ENCODE data around the gene RGP1.

RGP1 gene

DNA sequence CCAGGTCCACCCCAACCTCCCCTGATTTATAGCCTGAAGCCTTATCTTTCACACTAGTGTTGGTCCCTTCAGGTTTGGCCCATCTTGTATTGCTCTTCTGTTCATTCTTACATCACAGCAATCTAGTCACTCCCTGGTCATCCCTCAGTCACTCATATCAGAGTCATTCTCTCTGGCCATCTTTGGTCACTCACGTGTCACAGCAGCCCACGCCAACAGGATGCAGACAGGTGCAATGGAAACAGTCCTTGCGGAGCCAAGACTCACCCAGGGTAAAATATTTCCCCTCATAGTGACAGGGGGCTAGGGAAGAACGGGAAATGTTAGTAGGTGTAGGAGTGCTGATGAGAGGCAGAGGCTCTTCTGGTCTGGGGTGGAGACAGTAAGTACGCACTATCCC, 4.4 kb downstream of the RGP1 start:
- no peak overlapping the region for H3K4me3 ChIP-seq (ENCODE audit: low read length)
- DNase-seq (ENCODE audit: low read depth) = no peak
- TF ChIP-seq, protein P1, sequence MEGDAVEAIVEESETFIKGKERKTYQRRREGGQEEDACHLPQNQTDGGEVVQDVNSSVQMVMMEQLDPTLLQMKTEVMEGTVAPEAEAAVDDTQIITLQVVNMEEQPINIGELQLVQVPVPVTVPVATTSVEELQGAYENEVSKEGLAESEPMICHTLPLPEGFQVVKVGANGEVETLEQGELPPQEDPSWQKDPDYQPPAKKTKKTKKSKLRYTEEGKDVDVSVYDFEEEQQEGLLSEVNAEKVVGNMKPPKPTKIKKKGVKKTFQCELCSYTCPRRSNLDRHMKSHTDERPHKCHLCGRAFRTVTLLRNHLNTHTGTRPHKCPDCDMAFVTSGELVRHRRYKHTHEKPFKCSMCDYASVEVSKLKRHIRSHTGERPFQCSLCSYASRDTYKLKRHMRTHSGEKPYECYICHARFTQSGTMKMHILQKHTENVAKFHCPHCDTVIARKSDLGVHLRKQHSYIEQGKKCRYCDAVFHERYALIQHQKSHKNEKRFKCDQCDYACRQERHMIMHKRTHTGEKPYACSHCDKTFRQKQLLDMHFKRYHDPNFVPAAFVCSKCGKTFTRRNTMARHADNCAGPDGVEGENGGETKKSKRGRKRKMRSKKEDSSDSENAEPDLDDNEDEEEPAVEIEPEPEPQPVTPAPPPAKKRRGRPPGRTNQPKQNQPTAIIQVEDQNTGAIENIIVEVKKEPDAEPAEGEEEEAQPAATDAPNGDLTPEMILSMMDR (conservative IDR thresholded peaks at IDR 0.05; ENCODE audit: low read depth, low read length) = no peak

DNA sequence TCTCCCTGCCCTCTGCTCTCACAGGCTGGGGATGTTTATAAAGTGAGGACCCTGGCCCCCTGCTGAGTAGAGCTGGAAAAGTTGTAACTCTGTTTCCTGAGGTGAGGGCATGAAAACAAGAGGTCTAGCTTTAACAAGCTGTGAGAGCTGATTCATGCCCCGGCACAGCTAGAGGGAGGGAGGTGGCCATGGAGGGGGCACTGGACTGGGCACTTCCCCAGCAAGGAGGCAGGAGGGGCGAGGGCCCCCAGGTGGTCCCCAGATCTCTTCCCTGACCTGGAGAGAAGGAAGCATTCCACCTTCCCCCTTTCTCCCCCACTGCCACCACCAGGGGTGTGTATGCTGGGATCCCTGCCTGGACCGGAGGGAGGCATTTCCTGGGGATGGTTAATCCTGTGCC, 5.2 kb downstream of the RGP1 start, which contains the start of gene MSMP:
Gene MSMP, minus strand, starts transcription at position 13 of the 400 bp plus-strand sequence. CDS start 147 bp downstream, outside the sequence.
- no peak within 1 kb of the TSS for H3K4me3 ChIP-seq (ENCODE audit: low read length)
- TF ChIP-seq, protein P1 (conservative IDR thresholded peaks at IDR 0.05; ENCODE audit: low read depth, low read length) = no peak
- DNase-seq (ENCODE audit: low read depth) = no peak

DNA sequence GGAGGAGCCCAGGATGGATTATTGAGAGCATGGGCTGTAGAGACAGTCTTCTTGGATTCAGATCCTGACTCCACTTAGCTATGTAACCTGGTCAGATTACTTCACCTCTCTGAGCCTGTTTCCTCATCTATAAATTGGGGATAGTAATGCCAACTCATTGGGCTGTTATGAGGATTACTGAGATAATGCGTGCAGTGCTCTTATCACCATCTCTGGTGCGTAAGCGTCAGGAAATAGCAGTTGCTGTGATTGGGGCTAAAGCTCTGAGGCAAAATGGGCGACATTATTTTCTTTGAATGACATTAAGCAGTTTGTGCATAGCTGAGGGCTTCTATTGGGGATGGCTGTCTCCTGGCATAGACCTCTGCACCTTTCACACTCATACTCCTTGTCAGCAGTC, 6.0 kb downstream of the RGP1 start:
- no peak for DNase-seq (ENCODE audit: low read depth)
- H3K4me3 ChIP-seq (ENCODE audit: low read length) = no peak overlapping the region
- TF ChIP-seq, protein P1 (conservative IDR thresholded peaks at IDR 0.05; ENCODE audit: low read depth, low read length) = no peak

DNA sequence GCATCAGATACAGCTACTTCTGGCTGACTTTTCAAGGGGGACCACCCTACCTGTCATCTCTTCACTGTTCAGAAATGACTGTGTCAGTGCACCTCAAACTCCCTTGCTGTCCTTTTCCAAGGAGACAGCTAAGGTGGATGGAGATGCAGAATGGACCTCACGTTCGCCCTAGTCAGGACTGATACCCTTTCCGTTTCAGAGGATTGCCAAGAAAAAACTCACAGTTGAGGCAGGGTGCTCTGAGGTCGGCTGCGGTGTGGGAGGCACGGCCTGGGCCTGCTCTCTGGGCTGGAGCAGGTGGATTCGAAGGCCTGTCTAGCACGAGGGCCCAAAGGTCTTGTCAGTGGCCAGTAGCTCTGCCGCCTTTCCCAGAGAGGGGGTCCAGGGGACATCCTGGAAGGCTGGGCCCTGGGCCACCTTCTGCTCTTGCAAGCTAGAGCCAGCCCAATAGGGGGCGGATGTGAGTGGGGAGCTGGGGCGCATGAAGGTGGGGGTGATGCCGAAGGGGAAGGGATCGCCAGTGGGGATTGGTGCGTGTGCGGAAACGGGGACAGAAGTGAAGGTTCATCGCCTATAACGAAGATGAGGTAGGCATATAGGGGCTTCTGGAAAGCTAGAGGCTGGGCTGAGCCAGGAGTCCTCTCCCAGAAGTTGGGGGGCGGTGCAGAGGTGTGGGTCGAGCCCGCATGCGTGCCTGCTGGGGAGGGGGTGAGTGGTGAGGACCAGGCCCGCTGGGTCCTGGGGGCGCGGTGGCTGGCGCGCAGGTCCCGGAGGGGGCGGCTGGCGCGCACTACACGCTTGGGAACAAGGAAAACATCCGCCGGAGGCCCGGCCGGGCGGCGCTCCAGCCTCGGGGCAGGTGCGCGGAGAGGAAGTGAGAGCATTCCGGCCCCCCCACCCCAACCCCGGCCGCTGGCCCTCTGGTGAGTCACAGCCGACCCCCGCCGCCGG, 7.5 kb downstream of the RGP1 start:
- DNase-seq (ENCODE audit: low read depth) = no peak
- peak overlapping the region; percentile 83 for H3K4me3 ChIP-seq (ENCODE audit: low read length)
- TF ChIP-seq, protein P1 (conservative IDR thresholded peaks at IDR 0.05; ENCODE audit: low read depth, low read length) = peak; percentile 87

DNA sequence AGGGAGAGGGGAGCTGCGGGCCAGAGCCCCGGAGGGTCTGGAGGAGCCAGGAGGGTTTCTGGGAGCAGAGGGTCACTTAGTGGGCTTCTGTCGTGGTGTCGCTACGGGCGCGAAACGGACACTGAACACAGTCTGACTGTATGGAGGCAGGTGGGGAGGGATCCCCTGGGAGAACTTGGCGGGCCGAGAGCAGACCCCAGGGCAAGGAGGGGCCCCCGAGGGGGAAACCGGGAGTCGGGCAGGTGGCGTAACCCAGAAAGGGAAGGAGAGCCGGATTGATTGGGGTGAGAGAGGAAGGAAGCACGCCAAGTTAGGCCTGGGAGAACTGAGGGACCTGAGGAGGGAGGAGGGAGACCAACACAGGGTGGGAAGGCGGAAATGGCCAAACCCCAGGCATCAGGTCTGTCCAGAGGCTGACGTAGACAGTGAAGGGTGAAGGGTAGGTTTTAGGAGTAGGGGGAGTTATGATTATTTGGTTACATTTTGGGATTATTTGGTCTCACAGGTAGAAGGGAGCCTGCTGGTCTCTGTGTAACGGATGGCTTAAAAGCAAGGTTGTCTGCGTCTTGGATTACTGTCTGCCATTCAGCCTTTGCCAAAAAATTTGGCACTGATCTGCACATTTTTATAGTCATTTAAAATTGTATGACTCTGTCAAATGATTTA, 8.3 kb downstream of the RGP1 start:
- DNase-seq (ENCODE audit: low read depth) = no peak
- H3K4me3 ChIP-seq (ENCODE audit: low read length) = peak overlapping the region; percentile 83
- TF ChIP-seq, protein P1 (conservative IDR thresholded peaks at IDR 0.05; ENCODE audit: low read depth, low read length) = no peak

DNA sequence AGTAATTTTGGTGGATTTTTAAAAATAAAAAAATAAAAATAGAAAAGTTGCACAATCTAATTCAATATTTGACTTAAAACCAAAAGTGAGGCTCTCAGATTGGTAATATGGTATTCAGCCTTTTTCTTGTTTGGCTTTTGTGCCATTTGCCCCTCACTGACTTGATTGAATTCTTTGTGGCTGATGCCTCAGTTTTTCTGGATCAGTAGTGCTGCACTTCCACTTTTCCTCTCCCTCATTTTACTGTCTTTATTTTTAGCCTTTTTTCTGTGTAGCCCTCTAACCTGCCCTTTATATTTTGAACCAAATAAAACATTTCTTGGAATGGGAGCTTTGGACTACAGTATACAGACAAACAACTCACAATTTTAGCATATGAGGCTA, 8.8 kb downstream of the RGP1 start:
- peak overlapping the region; percentile 83 for H3K4me3 ChIP-seq (ENCODE audit: low read length)
- no peak for DNase-seq (ENCODE audit: low read depth)
- TF ChIP-seq, protein P1 (conservative IDR thresholded peaks at IDR 0.05; ENCODE audit: low read depth, low read length) = no peak

All from retinal pigment epithelial cell (primary cell).